ENCODE data around the gene MCM6. TPM values are rescaled to one million over a fixed set of nuclear protein-coding genes. Genes with fewer than 3 reads are reported as not detected.

The MCM6 gene
- total RNA-seq, 1 donor from 2014 or later: 10.2 TPM

DNA sequence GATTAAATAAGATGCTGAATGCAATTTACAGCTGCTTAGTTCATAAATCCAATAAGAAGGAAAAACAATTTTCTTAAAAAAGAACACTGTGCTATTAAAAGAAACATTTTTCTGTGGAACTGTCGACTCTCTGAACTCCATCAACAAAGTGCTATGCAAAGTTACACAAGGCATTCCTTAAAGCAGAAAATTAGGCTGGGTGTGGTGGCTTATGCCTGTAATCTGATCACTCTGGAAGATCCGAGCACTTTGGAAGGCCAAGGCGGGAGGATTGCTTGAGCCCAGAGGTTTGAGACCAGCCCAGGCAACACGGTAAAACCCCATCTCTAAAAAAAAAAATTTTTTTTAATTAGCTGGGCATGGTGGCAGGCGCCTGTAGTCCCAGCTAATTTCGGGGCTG lies 13.0 kb downstream of the MCM6 start:
- no peak for DNase-seq (ENCODE audit: low spot score)

DNA sequence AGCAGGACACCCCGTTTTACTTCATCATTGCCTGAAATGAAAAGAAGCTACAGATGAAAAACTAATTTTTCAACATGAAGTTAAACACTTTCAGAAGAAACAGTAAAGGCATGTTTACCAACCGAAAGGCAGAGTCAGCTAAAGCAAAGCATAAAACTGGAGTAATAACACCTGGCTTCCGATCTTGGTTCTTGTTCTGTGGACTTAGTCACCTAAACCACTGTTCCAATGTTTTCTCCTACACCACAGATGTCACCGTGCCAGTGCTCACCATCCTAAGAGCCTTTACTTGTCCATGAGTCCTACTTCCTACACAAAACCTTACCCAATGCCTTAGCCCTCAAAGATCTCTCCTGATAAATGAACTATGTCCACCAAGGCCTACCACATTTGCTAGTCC lies 13.5 kb downstream of the MCM6 start:
- DNase-seq (ENCODE audit: low spot score): no peak

DNA sequence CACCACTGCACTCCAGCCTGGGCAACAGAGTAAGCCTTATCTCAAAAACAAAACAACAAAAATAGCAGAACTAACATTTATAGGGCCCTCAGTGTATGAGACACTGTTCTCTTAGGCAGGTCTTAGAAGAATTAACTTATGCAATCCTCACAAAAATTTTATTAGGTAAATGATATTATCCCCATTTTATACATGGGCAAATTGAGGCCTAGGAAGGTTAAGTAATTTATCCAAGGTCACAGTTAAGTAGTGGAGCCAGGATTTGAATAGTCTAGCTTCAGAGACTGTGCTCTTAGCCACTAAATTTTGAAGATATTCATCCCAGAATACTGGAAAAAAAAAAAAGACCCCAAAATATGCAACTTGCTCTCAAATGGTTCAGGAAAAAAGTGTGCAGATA lies 22.8 kb downstream of the MCM6 start:
- no peak for DNase-seq (ENCODE audit: low spot score)

- DNase-seq (ENCODE audit: low spot score): no peak
Observed at GRCh38 chr2:135851858-135852257, 24.4 kb downstream of the MCM6 start.

DNA sequence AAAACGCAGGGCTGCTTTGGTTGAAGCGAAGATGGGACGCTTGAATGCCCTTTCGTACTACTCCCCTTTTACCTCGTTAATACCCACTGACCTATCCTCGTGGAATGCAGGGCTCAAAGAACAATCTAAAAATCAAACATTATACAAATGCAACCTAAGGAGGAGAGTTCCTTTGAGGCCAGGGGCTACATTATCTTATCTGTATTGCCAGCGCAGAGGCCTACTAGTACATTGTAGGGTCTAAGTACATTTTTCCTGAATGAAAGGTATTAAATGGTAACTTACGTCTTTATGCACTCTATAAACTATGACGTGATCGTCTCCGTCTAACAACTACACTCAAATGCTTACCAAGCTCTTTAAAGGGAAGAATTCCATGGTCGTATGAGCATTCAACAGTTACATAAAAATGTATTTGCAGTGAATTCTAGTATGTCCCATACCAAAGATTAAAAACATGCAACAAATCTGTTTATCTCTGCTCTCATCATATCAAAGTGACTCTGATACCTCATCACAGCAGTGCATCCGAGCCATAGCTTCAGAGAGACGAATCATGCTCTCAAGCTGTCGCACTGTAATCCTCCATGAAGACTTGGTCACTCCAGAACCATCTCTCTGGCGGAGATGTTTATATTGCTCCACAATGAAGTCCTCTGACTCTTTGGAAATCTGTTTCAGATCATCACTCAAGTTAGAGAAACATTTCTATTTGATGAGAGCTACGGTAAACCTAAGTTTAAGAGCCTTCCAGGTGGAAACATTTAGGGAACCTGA lies 25.2 kb downstream of the MCM6 start:
- no peak for DNase-seq (ENCODE audit: low spot score)

- no peak for DNase-seq (ENCODE audit: low spot score)
Observed at GRCh38 chr2:135849087-135849486, 27.2 kb downstream of the MCM6 start.

DNA sequence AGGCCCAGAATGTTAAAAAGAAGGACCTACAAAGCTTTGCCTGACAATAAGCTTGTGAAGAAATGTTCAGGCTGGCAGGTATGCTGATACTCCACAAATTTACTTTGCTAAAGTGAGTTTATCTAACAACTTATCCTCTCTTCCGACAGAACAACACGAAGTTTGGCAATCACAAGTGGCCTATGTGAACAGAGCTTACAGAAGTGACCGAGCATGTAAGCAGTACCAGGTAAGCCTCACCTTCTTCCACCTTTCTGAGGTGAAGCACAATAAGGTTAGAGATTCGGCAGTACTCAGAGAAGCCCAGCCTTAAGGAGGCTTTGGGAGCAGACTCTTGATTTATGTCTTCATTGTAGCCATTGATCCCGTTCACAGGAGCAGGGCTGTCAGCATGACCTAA lies 30.2 kb downstream of the MCM6 start:
- no peak for DNase-seq (ENCODE audit: low spot score)

- DNase-seq (ENCODE audit: low spot score): no peak
Observed at GRCh38 chr2:135845257-135845656, 31.0 kb downstream of the MCM6 start.

GRCh38 chr2:135844301-135844895 lies 31.8 kb downstream of the MCM6 start:
- DNase-seq (ENCODE audit: low spot score): no peak

DNA sequence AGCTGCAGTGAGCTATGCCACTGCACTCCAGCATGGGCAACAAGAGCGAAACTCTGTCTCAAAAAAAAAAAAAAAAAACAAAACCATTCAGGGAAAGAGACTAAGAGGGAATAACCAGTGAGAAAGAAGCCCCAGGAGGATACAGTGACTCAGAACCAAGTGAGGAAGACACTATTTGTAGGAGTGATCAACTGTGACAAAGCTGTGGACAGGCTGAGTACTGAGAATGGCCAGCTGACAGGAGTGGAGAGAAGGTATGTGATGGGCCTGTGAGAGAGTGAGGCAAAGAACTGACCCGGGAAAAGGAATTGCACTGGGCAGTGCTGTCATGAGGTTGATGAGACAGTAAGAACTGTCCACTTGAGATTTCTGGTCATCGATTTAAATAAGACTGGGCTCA lies 32.6 kb downstream of the MCM6 start:
- no peak for DNase-seq (ENCODE audit: low spot score)

- DNase-seq (ENCODE audit: low spot score): no peak
Observed at GRCh38 chr2:135840601-135841000, 35.6 kb downstream of the MCM6 start.

DNA sequence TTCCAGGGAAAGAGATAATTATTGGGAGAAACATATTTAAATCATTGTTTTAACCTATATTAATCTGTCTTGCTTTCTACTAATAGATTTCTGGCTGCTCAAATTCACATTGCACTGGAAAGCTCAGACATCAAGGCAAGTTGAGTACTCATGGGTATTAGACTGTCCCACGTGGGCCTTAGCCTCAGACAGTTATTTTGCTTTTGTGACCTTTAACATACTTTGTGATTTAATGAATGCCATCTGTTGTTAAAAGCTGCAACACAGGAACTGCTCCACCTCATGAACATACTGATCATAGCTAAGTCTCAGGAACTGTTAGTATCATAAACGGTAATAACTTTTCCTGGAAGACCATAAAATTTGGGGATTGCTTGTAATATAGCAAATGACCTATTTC lies 36.5 kb downstream of the MCM6 start:
- DNase-seq (ENCODE audit: low spot score): no peak

GRCh38 chr2:135838502-135838901 lies 37.7 kb downstream of the MCM6 start:
- no peak for DNase-seq (ENCODE audit: low spot score)

DNA sequence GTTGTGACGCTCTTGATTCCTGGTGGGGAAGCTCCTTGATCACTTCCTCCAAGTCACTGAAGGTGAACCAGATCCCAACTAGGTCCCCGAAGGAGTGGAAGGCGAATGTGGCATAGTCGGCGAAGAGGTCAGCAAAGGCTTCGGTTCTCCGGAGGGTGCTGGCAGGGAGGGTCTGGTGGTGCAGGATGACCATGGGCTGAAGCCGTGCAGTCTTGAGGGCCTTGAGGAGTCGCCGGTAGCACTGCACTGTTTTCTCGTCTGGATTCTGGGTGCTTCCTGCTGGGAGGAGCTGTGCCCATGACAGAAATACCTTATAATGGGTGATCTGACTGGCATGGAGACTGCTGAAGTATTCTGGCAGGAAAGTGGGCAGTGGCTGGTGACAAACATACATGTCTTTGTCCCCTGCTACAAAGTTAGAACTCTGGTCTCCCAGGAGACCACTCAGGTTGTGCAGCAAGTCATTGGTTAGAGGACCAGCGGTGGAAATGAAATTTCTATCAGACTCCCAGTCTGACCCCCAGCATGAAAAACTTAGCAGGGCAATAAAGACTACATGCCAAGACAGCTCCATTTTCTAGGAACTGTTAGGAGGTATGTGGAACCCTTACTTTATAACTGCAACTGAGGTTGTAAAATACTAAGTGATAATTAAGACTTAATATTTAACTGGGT lies 39.5 kb downstream of the MCM6 start, which contains the start of gene LCT:
TSS of gene LCT (minus strand) at position 589 of the 675 bp plus-strand sequence. CDS start at position 574, 15 bp downstream.
- no peak for DNase-seq (ENCODE audit: low spot score)

- DNase-seq (ENCODE audit: low spot score): no peak
Observed at GRCh38 chr2:135832891-135833290, 43.4 kb downstream of the MCM6 start.

GRCh38 chr2:135831180-135831812 lies 44.9 kb downstream of the MCM6 start:
- DNase-seq (ENCODE audit: low spot score): no peak

DNA sequence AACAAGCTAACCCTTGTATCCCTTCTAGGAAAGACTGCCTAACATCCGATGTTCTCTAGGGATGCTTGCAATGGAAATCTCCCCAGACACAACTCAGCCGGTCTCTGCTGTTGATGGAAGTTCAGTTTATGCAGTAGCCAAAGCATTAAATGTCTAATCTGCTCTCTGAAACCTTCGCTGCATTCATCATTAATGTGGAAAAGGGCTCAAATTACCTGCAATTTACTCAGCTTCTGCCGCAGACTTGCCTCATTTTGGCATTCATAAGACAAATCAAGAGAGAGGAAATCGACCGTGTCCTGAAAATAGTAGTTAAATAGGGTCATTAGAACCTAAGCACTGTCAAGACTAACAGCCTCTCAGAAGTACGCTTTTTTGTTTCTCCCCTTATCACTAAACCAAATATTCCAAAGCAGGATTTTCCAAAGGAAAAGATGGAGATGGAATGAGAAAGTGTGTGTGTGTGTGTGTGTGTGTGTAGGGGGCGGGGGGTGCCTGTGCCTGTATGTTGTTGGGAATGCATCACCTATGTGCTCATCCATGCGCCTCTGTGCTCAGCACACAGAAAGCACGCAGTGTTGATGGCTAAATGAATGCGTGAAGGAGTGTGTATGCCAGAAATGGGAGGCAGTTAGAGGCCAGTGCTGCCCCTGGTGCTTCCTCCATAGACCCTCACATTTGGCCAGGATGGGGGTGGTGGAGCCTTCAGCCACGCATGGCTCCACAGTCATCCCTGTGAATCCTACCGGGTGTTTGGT lies 46.7 kb downstream of the MCM6 start:
- no peak for DNase-seq (ENCODE audit: low spot score)

DNA sequence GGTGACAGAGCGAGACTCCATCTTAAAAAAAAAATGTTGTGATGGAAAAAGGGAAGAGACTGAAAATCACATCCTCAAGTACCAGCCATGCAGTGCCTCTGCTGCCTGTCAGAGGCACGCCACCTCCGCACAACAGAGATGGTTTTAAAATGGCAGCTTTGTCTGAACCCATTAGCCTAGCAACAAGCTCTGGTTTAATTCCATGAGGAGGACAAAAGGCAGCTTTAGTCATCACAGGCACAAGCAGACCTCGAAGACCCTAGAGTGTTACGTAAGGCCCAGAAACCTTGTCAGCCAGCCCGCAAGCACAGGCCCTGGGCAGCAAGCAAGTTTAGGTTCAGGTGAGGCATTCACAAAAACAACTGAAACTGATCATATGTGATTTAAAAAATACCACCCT lies 49.7 kb downstream of the MCM6 start:
- no peak for DNase-seq (ENCODE audit: low spot score)

- DNase-seq (ENCODE audit: low spot score): no peak
Observed at GRCh38 chr2:135825550-135826176, 50.6 kb downstream of the MCM6 start.

- no peak for DNase-seq (ENCODE audit: low spot score)
Observed at GRCh38 chr2:135825131-135825530, 51.1 kb downstream of the MCM6 start.

- DNase-seq (ENCODE audit: low spot score): no peak
Observed at GRCh38 chr2:135822855-135823254, 53.4 kb downstream of the MCM6 start.

Measured in mucosa of gallbladder (tissue), 1 donor.